Measurements from ENCODE around the gene HDDC3. TPM values are rescaled to one million over a fixed set of nuclear protein-coding genes. Genes with fewer than 3 reads are reported as not detected.
A peak's percentile ranks its signal among the peaks of the same experiment; 100 is the strongest.

The HDDC3 gene
- polyA plus RNA-seq, 3 donors, result 11.6 to 19.7 (median 14.8) TPM

DNA sequence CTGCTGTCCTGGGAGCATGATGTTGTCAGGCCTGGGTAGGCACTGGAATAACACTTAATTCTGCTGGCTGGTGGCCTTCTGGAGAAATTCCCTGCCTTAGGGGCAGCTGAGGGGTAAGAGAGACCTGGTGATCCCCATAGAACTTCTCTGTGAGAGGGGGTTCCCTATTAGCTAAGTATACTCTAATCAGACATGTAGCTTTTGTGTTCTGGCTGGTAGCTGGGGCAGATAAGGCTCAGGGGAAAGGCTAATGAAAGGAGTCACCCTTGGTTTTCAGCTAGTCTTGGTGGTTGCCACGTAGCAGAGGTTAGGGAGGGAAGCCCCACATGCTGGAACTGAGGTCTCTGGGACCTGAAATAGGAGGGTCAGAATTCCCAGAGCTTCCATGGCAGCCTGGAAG is 952 bp upstream of the HDDC3 start:
- intact Hi-C loops (cut with micrococcal nuclease), result loop anchor here in 1 of 2 donors (5.0 kb wide), 1 partner anchor 36 kb away; no protein-coding TSS in a partner anchor
- Histone ChIP-seq H3K4me1 (ENCODE audit: control insufficient read depth in 1 of 2, insufficient read depth in 2 of 2, low read length in 2 of 2) (peaks cover 57 to 79% of the 10 kb centered on the region in 2 donors), H3K27me3 (ENCODE audit: control insufficient read depth in 2 of 2, insufficient read depth in 2 of 2, low read length in 2 of 2) (no peaks in the 10 kb centered on the region), H3K9me3 (replicated peaks in 1 of 2; ENCODE audit: control insufficient read depth in 1 of 2, insufficient read depth in 1 of 2, low read length in 2 of 2) (no peaks in the 10 kb centered on the region), H3K9ac (ENCODE audit: insufficient read depth, low read length, poor library complexity, severe bottlenecking) (no peak overlapping the region), H3K79me2 (ENCODE audit: insufficient read depth, low read length) (peaks cover 35% of the 10 kb centered on the region), H3K36me3 (replicated peaks in 1 of 2; ENCODE audit: control insufficient read depth in 1 of 2, insufficient read depth in 2 of 2, low read length in 2 of 2) (peaks cover 0 to 5% of the 10 kb centered on the region in 2 donors), H2AFZ (ENCODE audit: insufficient read depth, low read depth, low read length, poor library complexity, severe bottlenecking) (no peak overlapping the region), H3K4me3 (replicated peaks in 1 of 3; ENCODE audit: low read depth in 2 of 3, low read length in 3 of 3) (no peak overlapping the region), H3K4me2 (replicated peaks; ENCODE audit: extremely low read depth, low read length, poor library complexity, severe bottlenecking) (no peak overlapping the region), H4K20me1 (ENCODE audit: insufficient read depth, low read length) (no peaks in the 10 kb centered on the region), H3K27ac (ENCODE audit: low read depth in 1 of 2, low read length in 2 of 2) (no peak overlapping the region)
- 91% methylated on average over 1 of the region's 1 CpG for WGBS (ENCODE audit: insufficient coverage)
- H3K4me1 Mint-ChIP-seq, result peaks cover 50% of the 10 kb centered on the region
- TF ChIP-seq, protein P1, sequence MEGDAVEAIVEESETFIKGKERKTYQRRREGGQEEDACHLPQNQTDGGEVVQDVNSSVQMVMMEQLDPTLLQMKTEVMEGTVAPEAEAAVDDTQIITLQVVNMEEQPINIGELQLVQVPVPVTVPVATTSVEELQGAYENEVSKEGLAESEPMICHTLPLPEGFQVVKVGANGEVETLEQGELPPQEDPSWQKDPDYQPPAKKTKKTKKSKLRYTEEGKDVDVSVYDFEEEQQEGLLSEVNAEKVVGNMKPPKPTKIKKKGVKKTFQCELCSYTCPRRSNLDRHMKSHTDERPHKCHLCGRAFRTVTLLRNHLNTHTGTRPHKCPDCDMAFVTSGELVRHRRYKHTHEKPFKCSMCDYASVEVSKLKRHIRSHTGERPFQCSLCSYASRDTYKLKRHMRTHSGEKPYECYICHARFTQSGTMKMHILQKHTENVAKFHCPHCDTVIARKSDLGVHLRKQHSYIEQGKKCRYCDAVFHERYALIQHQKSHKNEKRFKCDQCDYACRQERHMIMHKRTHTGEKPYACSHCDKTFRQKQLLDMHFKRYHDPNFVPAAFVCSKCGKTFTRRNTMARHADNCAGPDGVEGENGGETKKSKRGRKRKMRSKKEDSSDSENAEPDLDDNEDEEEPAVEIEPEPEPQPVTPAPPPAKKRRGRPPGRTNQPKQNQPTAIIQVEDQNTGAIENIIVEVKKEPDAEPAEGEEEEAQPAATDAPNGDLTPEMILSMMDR (IDR thresholded peaks at IDR 0.05), result no peak
- peak in 1 of 3 donors; percentile 3 for DNase-seq
- no peaks in the 10 kb centered on the region for H3K9me3 Mint-ChIP-seq
- H3K27ac Mint-ChIP-seq, result peak overlapping the region in 3 of 7 donors; percentile 30 to 41 (median 40)
- no peak overlapping the region for H3K4me3 Mint-ChIP-seq
- peaks cover 11 to 14% of the 10 kb centered on the region in 2 donors for H3K36me3 Mint-ChIP-seq
- peaks cover 0 to 2% (median 0%) of the 10 kb centered on the region in 3 donors for H3K27me3 Mint-ChIP-seq (ENCODE audit: low read depth in 3 of 3)

DNA sequence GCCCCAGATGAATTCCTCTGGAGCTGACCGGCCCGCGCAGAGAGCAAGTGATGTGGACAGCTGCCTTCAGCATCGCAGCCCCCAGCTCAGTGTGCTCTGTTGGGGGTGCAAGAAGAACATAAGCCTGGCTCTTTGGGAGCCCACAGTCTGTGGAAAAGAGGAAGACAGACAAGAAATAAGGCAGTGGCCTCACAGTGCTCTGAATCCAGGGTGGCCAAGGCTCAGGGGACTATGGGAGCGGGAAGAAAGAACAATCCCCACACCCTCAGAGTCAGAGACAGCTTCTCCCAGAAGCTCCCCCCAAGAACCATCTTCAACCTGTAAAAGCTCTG is 277 bp upstream of the HDDC3 start:
- intact Hi-C loops (cut with micrococcal nuclease), result loop anchor here in 1 of 2 donors (5.0 kb wide), 1 partner anchor 35 kb away; no protein-coding TSS in a partner anchor

More for the DNA sequence above, 277 bp upstream of the HDDC3 start:
- Histone ChIP-seq H3K9ac (ENCODE audit: insufficient read depth, low read length, poor library complexity, severe bottlenecking) (peak overlapping the region; percentile 77), H3K9me3 (replicated peaks in 1 of 2; ENCODE audit: control insufficient read depth in 1 of 2, insufficient read depth in 1 of 2, low read length in 2 of 2) (no peaks in the 10 kb centered on the region), H3K27me3 (ENCODE audit: control insufficient read depth in 2 of 2, insufficient read depth in 2 of 2, low read length in 2 of 2) (no peaks in the 10 kb centered on the region), H3K4me1 (ENCODE audit: control insufficient read depth in 1 of 2, insufficient read depth in 2 of 2, low read length in 2 of 2) (peaks cover 63 to 86% of the 10 kb centered on the region in 2 donors), H3K27ac (ENCODE audit: low read depth in 1 of 2, low read length in 2 of 2) (peak overlapping the region in 1 of 2 donors; percentile 81), H3K4me3 (replicated peaks in 1 of 3; ENCODE audit: low read depth in 2 of 3, low read length in 3 of 3) (peak overlapping the region in 2 of 3 experiments; percentile 51 to 81), H2AFZ (ENCODE audit: insufficient read depth, low read depth, low read length, poor library complexity, severe bottlenecking) (peak overlapping the region; percentile 88), H3K36me3 (replicated peaks in 1 of 2; ENCODE audit: control insufficient read depth in 1 of 2, insufficient read depth in 2 of 2, low read length in 2 of 2) (no peaks in the 10 kb centered on the region), H4K20me1 (ENCODE audit: insufficient read depth, low read length) (no peaks in the 10 kb centered on the region), H3K79me2 (ENCODE audit: insufficient read depth, low read length) (peaks cover 35% of the 10 kb centered on the region), H3K4me2 (replicated peaks; ENCODE audit: extremely low read depth, low read length, poor library complexity, severe bottlenecking) (peak overlapping the region; percentile 98)
- WGBS (ENCODE audit: insufficient coverage), result 0% methylated on average over 4 of the region's 5 CpGs
- peaks cover 0 to 2% (median 0%) of the 10 kb centered on the region in 3 donors for H3K27me3 Mint-ChIP-seq (ENCODE audit: low read depth in 3 of 3)
- TF ChIP-seq, protein P1 (IDR thresholded peaks at IDR 0.05), result peak; percentile 55
- H3K9me3 Mint-ChIP-seq, result no peaks in the 10 kb centered on the region
- peak overlapping the region; percentile 80 to 97 (median 89) for H3K27ac Mint-ChIP-seq
- peak overlapping the region in 1 of 2 donors; percentile 46 for H3K4me3 Mint-ChIP-seq
- H3K36me3 Mint-ChIP-seq, result peaks cover 10% of the 10 kb centered on the region in 2 donors
- peaks cover 53% of the 10 kb centered on the region for H3K4me1 Mint-ChIP-seq
- no peak for DNase-seq
